HT1080 (cell line): Measurements from ENCODE around the gene HDAC7. TPM values are rescaled to one million over a fixed set of nuclear protein-coding genes. Genes with fewer than 3 reads are reported as not detected.

Experiments used
- DNase-seq: peaks from one replicate; pipeline ENCODE4 v3.0.0-alpha.2; 2015; ENCODE audit warnings: low read depth
- total RNA-seq: library from RNA; depleted of rRNA; stranded (reverse); fragments of >200 nt; shearing (Covaris generic); gene quantifications from 2 replicates; pipeline ENCODE4 v1.2.3, GENCODE V29; 2014

HDAC7 gene
- total RNA-seq, 1 experiment from 2014 or later: 40.0 TPM

DNA sequence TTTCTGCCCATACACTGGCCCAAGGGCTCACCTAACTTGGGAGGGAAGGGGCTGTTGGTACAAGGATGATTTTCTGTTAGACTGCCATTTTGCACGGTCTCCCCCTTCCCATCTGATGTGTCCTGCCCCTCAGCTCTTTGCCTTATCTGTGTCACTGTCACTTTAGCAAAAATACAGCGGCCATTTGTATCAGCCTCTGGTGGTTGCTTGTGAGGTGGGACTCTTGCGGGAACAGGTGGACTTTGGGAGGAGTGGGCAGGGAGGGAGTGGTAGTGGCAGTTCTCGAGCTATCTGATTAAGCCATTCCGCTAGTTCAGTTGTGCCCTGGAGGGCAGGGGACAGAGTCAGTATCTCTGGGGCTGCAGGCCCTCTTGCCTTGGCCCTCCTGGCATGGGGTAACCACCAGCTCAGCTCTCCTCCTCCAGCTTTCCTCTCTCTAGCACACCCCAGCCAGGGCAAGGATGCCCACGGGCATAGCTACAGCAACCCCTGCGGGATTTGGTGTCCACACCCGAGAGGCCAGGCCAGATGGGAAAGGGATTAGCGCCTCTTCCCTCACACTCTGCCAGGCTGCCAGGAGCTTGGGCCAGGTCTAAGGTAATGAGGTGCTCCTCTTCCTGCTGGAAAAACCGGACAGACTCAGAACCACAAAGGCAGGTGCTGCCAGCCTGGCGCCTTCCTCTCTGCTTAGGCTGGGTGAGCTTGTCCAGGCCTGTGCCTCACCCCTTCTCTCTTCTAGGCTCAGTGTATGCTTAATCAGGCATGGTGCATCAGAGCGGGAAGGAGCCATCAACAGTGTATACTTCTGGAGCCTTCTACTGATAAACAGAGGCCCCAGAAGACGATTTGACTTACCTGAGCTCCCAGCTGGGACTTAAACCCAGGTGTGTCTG, 38.0 kb downstream of the HDAC7 start:
- DNase-seq: no peak

DNA sequence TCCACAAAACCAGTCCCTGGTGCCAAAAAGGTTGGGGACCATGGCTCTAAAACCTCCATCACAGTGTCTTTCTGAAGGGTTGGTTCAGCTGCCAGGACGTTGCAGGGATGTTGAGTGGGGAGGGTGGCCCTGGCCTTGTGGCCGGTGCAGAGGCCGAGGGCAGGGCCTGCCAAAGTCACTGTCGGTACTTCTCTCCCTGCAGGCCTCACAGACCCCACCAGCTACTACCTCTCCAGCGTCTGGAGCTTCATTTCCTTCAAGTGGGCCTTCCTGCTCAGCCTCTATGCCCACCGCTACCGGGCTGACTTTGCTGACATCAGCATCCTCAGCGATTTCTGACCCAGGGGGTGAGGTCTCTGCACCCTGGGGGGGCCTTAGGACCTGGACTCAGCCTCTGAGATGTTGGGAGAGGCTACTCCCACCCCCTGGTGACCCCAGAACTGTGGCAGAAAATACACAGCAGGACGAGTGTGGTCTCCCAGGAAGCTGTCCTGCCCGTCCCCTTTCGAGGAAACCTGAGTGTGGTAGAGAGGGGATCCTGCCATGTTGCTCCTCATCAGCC, 39.7 kb downstream of the HDAC7 start:
- no peak for DNase-seq

DNA sequence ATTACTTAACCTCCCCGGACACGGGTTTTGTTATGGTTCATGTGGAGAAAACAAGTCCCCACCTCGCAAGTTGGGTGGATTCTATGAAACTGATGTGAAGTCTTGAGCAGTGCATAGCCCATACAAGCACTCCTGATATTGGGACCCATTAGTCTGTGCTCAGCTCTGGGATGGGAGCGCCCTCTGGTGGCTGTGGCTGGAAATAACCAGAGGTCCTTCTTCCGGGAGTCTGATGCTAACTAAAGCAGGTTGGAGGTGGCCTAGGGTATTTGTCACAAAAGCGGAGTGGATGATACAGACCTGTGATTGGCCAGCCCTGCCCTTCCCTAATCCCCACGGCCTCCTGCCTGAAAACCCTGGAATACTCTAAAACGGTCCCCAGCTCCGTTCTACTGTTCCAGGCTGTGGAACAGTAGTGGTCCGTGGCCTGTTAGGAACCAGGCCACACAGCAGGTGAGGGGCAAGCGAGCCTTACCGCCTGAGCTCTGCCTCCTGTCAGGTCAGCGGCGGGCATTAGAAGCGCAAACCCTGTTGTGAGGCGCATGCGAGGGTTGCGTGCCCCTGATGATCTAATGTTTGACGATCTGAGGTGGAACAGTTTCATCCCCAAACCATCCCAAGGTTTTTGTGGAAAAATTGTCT, 40.3 kb downstream of the HDAC7 start:
- peak; percentile 78 for DNase-seq

DNA sequence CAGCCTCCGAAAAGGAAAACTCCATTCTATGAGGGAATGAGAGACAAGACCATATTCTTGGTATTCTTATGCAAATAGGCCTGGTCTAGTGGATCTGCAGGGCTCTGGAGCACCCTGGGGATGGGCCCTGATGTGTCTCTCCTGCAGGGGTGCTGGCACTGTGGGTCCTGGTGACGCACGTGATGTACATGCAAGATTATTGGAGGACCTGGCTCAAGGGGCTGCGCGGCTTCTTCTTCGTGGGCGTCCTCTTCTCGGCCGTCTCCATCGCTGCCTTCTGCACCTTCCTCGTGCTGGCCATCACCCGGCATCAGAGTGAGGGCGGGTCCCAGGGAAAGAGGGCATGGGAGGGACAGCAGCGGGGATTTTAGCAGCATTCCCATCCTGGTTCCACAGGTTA, 40.8 kb downstream of the HDAC7 start:
- DNase-seq: no peak

DNA sequence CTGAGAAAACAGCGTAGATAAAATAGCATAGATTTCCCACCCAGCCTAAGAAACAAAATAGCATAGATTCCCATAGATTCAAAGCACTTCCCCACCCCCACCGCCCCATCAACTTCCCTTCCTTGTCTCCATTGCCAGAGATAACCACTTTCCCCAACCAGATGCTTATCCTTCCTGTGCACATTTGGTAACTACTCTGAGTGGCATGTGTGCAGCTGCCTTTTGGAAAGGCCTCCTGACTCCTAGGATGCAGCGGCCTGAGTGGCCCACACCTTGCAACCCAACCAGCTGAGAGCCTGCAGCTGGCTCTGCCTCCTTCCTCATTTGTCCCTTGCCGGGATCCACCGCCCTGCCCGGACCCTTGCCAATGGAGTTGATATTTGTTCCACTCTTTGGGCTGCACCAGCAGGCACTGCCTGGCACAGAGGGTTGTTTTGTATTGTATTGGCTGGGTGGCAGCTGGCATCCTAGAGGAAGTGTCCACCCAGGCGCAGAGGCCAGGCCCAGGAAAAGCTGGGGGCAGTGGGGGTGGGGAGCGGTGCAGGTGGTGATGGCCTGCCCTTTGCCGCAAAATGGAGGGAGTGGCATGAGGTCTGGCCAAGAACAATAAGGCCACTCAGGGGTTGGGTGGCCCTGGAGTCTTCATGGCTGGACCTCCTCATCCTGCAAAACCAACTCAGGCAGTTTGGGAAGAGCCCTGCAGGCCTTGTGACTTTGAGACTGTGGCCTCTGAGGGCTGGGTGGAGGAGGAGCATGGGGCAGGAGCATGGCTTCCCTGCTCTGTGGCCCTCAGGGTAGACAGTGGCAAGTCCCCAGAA, 41.8 kb downstream of the HDAC7 start:
- no peak for DNase-seq

DNA sequence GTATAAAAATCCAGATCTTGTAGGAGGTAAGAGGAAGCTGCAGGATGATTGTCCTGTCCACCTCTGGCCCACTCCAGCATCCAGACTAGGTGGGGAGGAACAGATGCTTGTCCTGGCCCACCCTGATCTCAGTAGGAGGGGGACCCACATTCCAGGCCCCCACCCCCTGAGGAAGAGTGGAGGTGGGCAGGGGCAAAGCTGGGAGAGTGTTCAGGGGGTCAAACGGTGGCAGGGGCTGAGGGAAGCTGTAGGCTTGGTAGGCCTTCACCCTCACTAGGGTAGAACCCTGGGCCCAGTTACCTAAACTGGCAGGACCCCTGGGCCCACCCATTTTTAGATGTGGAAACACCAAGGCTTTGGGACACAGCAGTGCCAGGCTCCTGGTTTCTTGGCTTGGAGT, 42.6 kb downstream of the HDAC7 start:
- DNase-seq: no peak

DNA sequence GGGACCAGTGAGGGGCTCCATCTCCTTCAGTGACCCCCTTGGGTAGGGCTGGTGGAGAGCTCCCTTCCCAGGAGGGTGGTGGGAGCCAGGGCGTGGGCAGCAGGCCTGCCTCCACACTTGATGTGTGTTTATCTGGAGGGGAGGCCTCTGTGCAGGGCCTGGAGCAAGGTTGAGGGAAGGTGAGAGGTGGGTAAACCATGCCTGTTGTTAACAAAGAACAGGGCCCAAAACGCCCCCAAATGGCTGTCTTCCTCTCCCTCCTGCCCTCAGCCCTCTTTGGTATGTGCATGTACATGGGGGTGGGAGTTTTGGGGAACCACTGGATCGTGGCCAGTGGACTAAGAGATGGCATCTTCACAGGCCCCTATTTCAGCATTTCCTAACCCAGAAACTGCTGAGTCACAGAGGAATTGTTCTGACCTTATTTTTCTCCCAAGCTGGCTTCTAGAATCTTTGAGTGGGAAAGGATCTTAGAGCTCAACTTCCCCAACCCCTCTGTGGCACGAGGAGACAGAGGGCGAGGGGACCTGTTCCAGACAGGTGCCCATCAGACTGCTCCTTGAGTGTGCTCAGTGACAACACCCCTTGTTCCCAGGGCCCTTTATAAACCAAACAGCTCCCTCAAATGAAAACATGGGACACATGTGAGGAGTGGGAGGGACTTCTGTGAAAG, 43.1 kb downstream of the HDAC7 start:
- no peak for DNase-seq

DNA sequence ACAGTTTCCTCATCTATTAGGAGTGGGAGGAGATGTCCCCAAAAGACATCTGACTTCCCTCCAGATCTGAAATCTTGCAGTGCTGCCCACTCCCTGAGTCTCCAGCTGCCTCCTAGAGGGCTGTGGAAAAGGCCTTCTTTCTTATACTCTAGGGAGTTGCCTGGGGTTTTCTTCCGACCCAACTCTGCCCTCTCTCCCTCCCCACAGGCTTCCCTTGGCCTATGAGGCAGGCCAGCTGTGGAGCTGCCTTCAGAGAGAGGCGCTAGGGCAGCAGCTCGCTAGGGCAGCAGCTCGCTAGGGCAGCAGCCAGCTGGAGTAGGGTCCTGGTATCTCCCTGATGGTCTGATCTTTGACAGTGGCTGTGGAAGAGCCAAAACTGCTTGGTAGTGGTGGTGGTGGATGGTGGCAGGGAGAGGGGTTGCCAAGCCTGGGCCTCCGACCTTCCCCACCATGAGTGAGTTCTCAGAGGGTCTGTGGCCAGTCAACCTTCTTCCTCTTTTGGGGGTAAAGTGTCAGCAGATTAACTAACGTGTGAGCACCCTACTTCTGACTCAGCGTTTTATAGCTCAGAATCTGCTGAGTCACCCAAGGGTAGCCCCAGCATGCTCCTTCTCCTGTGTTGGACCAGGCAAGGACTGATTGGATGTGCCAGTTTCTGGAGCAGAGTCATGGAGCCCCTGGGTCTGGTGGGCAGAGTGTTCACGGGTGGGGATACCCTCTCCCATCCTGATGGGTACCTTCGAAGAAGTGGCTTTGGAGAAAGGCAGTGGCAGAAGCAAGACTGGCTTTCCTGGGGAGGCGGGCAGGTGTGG, 44.4 kb downstream of the HDAC7 start:
- no peak for DNase-seq

DNA sequence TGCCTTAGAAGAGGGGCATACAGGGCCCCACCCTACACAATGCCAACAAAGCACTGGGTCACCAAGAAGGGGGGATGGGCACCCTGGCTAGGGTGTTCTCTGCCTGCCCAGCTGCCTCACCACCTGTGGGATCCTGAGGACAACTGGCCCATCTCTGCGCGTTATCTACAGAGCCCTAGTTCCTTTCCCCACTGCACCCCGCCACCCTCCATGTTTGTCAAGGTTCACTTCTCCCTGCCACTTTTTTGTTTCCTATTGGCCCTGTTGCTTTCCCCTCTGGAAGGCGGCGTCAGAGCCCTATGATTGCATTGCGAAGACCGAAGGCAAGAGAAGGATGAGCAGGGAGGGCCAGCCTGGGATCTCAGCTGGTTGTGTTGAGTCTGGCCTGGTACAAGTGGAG, 45.0 kb downstream of the HDAC7 start:
- DNase-seq: no peak

DNA sequence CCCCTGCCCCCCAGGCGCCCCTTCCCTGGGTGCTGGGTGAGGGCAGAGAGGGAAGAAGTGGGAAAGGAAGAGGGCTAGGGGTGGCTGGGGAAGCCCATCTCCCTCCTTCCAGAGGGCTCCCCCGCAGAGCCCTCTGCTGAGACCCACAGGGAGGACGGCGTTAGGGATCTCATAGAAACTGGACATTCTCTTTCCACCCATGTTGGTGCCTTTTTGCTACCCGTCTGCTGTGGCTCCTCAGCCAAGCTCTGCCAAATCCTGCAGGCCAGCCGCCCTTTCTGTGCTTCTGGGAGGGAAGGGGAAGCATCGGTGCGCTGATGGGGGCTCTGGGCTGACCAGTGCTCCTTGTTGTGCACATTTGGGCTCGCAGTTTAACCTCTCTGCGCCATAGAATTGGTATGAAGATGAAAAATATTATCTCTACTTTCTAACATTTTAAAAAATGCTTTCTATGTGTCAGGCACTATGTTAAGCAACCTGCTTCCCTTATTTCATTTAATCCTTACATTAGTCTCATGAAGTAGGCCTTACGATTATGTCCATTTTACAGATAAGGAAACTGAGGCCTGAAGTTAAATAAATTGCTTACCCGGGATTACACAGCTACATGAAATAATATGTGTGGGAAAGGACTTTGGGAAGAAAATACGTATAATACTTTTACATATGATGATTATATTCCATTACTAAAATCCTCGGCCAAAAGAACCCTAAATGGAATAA, 45.7 kb downstream of the HDAC7 start:
- DNase-seq: no peak

DNA sequence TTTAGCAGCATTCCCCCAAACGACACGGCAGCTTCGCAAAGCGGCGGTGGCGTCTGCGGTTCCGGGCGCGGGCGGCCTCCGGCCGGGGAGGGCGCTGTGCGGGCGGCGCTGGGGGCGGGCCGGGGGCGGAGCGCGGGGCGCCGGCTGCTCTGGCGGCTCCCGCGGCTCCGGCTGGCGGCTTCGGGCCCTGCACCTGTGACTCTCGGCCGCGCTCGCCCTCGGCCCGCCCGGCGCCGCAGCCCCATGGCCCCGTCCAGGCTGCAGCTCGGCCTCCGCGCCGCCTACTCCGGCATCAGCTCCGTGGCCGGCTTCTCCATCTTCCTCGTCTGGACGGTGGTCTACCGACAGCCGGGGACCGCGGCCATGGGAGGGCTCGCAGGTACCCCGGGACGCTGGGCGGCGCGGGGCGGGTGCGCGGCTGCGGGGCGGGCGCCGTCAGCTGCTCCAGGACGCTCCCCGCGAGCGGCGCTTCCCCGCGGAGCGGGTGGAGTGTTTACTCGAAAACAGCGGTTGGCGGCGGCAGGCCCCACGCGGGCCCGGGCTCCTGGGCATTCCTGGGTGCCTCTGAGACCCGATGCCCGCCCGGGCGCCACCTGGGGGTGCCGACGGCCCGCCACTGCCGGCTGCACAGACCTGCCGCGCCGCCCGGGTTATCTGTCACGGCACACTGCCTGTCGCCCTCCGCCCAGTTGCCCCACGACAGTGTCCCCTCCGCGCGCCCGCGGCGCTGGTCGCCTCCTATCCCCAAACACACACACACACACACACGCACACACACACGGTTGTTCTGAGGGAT, 46.4 kb downstream of the HDAC7 start, which contains the start of gene SLC48A1:
TSS of gene SLC48A1 (plus strand) at position 177 of the 796 bp plus-strand sequence. CDS start at position 244, 67 bp downstream.
- DNase-seq: no peak

DNA sequence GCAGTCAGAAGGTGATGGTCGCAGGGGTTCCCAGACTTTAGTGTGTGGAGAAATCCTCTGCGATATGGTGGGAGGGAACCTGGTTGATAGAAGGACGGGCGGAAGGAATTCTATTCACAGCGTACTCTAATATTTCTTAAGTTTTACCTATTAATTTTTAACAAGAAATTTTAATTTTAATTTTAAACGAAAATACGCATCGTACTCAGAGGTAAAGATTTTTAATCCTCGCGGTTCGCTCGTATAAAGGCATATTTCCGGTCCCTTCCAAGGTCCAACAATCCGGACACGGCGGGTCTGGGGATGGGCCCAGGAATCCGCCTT, 47.0 kb downstream of the HDAC7 start:
- no peak for DNase-seq

DNA sequence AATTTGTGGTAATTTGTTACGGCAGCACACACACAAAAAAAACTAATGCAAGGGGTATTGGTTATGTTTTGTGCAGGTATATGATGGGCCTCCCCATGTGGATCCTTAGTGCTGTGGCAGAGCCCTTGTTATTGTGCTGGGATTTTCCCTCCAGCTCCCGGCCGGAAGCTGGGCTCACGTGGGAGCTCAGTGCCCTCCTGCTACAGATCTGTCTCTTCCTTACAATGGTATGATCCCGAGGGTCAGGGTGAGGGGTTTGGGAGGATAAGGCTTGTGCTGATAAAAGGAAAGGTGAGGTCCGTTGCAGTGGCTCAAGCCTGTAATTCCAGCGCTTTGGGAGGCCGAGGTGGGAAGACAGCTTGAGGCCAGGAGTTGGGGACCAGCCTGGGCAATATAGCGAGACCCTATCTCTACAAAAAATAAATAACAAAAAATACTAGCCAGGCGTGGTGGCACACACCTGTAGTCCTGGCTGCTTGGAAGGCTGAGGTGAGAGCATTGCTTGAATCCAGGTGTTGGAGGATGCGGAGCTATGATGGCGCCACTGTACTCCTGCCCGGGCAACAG, 47.5 kb downstream of the HDAC7 start:
- DNase-seq: no peak

DNA sequence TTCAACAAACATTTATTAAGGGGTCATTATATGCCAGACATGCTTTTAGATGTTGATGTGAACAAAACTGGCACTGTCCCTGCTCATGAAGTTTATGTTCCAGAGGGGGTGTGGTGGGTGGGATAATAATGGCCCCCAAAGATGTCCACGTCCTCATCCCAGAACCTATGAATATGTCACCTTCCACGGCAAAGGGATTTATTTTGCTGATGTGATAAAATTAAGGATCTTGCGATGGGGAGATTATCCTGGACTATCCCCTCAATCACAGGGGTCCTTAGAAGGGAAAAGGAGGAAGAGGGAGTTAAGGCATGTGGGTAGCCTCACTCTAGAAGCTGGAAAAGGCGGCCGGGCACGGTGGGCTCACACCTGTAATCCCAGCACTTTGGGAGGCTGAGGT, 48.4 kb downstream of the HDAC7 start:
- DNase-seq: no peak

DNA sequence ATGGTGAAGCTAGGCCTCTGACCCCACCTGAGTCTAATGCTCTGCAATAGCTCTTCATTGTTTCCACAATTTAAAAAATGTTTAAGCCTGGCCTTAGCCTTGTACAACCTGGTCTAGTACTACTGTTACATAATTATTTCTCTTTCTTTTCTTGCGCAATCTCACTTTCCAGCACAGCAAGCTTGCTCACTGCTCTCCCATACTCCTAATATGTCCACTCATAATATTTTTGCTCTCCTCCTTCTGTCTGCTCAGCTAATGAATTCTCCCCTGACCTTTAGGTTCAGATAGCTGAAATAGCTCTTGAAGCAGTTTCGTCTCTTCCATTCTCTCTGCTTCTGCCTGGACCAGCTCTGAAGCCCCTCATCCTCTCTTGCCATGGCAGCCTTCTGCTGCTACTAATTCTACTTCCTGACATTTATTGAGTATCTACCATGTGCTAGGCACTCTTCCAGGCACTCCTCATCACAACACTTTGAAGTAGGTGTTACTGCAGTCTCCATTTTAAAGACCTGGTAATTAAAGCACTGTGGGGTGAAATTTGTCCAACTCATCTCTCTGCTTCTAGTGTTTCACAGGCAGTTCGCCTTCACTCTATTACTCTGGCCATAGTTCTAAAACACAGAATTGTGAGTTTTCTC, 49.5 kb downstream of the HDAC7 start:
- DNase-seq: no peak

DNA sequence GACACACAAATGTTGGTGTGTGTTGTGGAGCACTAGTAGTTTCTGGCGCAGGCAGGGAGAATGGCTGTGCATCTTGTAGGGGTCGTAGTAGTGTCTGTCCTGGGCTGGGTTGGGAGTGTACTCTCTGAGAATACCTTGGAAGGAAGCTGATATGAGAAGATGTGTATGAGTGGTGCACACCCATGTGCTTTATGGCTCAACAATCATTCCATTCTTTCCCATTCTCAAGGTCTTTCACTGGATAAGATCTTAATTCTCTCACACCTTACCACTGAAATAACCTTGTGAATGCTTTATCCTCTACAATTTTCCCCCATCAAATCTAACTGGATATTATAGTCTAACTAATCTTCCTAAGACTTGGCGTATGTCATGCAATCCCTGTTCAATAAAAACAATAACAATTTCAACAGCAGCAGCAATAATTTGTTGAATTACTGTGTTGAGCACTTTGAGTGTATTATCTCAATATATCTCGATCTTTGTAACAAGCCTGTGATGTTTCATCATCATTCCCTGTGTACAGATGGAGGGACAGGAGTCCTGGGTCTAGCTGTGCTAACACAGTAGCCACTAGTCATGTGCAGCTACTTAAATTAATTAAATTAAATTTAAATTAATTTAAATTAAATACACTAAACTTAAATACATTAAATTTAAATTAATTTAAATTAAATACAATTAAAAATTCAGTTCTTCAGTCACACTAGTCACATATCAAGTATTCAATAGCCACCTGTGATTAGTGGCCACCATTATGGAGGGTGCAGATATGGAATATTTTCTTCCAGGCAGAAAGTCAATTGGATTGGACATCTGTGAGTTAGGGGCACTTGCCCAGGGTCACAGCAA, 50.2 kb downstream of the HDAC7 start:
- no peak for DNase-seq

DNA sequence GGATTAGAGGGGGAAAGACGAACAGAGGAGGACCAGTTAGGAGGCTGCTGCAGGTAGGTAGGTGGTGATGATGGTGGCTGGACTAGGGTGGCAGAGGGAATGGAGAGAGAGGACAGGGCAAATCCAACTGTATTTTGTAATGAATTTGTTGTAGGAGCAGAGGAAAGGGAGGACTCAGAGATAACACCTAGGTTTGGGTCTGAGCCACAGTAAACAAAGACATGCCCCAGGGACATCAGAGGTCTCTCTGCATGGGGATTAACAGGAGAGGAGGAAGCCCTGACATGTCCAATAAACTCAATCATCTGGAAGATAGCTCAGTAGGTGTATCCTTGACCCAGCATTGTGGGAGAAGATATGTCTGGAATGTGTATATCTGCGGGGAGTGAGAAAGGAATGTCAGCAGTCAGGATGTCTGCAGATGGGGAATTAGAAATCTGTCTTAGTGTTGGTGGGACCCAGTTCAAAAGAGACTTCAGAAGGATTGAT, 51.3 kb downstream of the HDAC7 start:
- peak; percentile 69 for DNase-seq
